BLaER1 treated with 17β-estradiol and CSF1 and Interleukin-3, amounts not matched to agents 10 nM and 100 nM (cell line): ENCODE data around the gene CC2D2A.

Source experiments
- H3K27ac ChIP-seq, 11 experiments: shearing (Covaris generic); formaldehyde crosslinking; 2 replicates each; pipeline ENCODE4 v1.8.1; 2022
- H3K27me3 ChIP-seq, 11 experiments: shearing (Covaris generic); formaldehyde crosslinking; 2 replicates each; pipeline ENCODE4 v1.8.1; 2022
- H3K36me3 ChIP-seq, 11 experiments: shearing (Covaris generic); formaldehyde crosslinking; 2 replicates each; pipeline ENCODE4 v1.8.1; 2022
- H3K4me1 ChIP-seq, 10 experiments: shearing (Covaris generic); formaldehyde crosslinking; 2 replicates each; pipeline ENCODE4 v1.8.1; 2022
- H3K4me2 ChIP-seq, 11 experiments: shearing (Covaris generic); formaldehyde crosslinking; 2 replicates each; pipeline ENCODE4 v1.8.1; 2022
- H3K4me3 ChIP-seq, 10 experiments: shearing (Covaris generic); formaldehyde crosslinking; 2 replicates each; pipeline ENCODE4 v1.8.1; 2022
- H3K9ac ChIP-seq, 11 experiments: shearing (Covaris generic); formaldehyde crosslinking; 2 replicates each; pipeline ENCODE4 v1.8.1; 2022
- H3K9me3 ChIP-seq, 11 experiments: shearing (Covaris generic); formaldehyde crosslinking; replicated peaks in 1 of 11; 2 replicates each; pipeline ENCODE4 v1.8.1; 2022
- H4K20me1 ChIP-seq, 11 experiments: shearing (Covaris generic); formaldehyde crosslinking; 2 replicates each; pipeline ENCODE4 v1.8.1; 2022
- Cebpa-rat ChIP-seq, 11 experiments: shearing (Covaris generic); IDR thresholded peaks; 2 replicates each; pipeline ENCODE4 v1.8.1; 2022

Gene CC2D2A

DNA sequence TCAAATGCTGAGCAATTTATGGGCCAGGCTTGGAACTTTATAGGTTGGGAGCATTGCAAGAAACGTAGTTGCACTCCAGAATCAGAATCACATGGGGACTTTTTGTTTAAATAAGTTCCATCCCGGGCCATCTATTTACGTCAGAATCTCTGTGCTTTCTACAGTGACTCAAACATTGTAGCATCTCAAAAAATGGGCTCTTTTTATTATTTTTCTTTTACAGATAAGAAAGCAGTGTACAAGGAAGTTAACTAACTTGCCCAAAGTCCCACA lies 10.2 kb downstream of the CC2D2A start:
- TF ChIP-seq Cebpa-rat (IDR thresholded peaks at IDR 0.05) = no peak
- Histone ChIP-seq H3K27ac (no peak overlapping the region), H3K4me1 (peaks cover 0 to 6% (median 2%) of the 10 kb centered on the region in 10 experiments; a peak in 4 of 20 replicates), H3K4me2 (no peak overlapping the region), H3K4me3 (no peak overlapping the region), H3K9ac (no peak overlapping the region), H3K9me3 (peaks cover 0 to 4% (median 0%) of the 10 kb centered on the region in 11 experiments; a peak in 2 of 22 replicates), H3K27me3 (no peaks in the 10 kb centered on the region), H3K36me3 (0 out of 22 replicates have a peak, but pooled peaks cover 0 to 4% (median 0%) of the 10 kb centered on the region in 11 experiments), H4K20me1 (no peaks in the 10 kb centered on the region)

DNA sequence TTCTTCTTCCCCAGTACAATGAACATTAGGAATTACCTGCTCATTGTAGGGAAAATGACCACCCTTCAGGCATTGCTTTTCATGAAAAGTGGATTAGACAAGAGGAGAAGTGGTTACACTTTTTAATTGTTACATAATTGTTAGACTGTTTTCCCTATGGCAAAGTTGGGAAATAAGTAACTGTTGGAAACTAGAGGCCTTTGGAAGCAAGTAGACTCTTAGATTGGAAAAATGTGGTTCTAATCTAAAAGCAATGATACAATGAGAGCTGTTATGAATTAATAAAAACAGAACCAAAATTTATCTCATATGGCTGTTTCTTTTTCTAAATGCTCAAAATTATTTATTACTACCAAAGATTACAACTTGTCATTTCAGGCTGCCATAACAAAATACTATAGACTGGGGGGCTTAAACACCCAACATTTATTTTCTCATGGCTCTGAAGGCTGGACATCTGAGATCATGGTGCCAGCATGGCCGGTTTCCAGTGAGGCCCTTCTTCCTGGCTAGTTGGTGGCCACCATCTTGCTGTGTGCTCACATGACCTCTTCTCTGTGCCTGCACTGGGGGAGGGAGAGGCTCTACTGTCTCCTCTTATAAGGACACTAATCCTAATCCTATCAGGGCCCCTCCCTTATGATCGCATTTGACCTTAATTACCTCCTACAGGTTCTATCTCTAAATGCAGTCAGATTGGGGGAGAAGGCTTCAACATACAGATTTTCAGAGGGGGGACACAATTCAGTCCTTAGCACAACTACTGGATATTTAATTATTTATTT lies 12.5 kb downstream of the CC2D2A start:
- no peak overlapping the region for H3K4me3 ChIP-seq
- no peak overlapping the region for H3K4me2 ChIP-seq
- no peak overlapping the region for H3K9ac ChIP-seq
- no peaks in the 10 kb centered on the region for H4K20me1 ChIP-seq
- H3K4me1 ChIP-seq = peaks cover 0 to 6% (median 2%) of the 10 kb centered on the region in 10 experiments; a peak in 4 of 20 replicates
- H3K27me3 ChIP-seq = no peaks in the 10 kb centered on the region
- H3K36me3 ChIP-seq = no peaks in the 10 kb centered on the region
- peaks cover 0 to 16% (median 0%) of the 10 kb centered on the region in 11 experiments; a peak in 6 of 22 replicates for H3K9me3 ChIP-seq
- no peak for TF ChIP-seq Cebpa-rat (IDR thresholded peaks at IDR 0.05)
- H3K27ac ChIP-seq = no peak overlapping the region

DNA sequence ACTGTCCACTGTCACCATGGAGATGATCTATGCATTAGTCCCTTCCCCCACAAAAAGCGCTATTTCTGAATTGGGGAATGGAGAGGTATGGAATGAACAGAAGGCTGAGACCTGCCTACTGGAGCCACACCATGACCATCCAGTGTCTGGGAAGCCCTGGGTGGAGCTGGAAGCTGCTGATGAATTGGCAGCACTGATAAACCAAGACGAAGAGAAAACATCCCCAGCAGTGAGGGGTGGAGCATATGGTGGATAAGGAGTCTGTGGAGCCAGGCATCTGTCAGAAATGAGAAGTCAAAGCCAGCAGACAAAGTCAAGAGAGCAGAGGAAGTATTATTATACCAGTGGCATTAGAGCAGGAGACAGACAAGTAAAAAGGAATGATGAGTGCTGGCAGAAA lies 13.2 kb downstream of the CC2D2A start:
- no peak for TF ChIP-seq Cebpa-rat (IDR thresholded peaks at IDR 0.05)
- no peaks in the 10 kb centered on the region for H3K27me3 ChIP-seq
- no peak overlapping the region for H3K9ac ChIP-seq
- H3K36me3 ChIP-seq = no peaks in the 10 kb centered on the region
- no peak overlapping the region for H3K4me2 ChIP-seq
- no peak overlapping the region for H3K27ac ChIP-seq
- H3K4me1 ChIP-seq = peaks cover 0 to 6% (median 2%) of the 10 kb centered on the region in 10 experiments; a peak in 4 of 20 replicates
- no peak overlapping the region for H3K4me3 ChIP-seq
- H4K20me1 ChIP-seq = no peaks in the 10 kb centered on the region
- H3K9me3 ChIP-seq = peaks cover 0 to 22% (median 5%) of the 10 kb centered on the region in 11 experiments; a peak in 17 of 22 replicates

DNA sequence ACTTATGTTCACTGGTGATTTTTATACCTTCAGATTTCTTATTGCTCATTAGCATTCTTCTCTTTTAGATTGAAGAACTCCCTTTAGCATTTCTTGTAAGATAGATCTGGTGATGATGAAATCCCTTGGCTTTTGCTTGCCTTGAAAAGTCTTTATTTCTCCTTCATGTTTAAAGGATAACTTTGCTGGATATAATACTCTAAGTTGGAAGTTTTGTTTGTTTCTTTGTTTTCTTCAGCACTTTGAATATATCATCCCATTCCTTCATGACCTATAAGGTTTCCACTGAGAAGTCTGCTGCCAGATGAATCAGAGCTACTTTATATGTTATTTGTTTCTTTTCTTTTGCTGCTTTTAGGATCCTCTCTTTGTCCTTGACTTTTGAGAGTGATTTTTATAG lies 18.5 kb downstream of the CC2D2A start:
- H3K27ac ChIP-seq = no peak overlapping the region
- H3K4me2 ChIP-seq = no peak overlapping the region
- no peak overlapping the region for H3K9ac ChIP-seq
- H3K4me3 ChIP-seq = no peak overlapping the region
- TF ChIP-seq Cebpa-rat (IDR thresholded peaks at IDR 0.05) = no peak
- H3K27me3 ChIP-seq = no peaks in the 10 kb centered on the region
- H4K20me1 ChIP-seq = no peaks in the 10 kb centered on the region
- H3K36me3 ChIP-seq = peaks cover 0 to 29% (median 0%) of the 10 kb centered on the region in 11 experiments; a peak in 5 of 22 replicates
- H3K4me1 ChIP-seq = peaks cover 0 to 6% (median 5%) of the 10 kb centered on the region in 10 experiments; a peak in 6 of 20 replicates
- peaks cover 10 to 40% (median 19%) of the 10 kb centered on the region in 11 experiments for H3K9me3 ChIP-seq

DNA sequence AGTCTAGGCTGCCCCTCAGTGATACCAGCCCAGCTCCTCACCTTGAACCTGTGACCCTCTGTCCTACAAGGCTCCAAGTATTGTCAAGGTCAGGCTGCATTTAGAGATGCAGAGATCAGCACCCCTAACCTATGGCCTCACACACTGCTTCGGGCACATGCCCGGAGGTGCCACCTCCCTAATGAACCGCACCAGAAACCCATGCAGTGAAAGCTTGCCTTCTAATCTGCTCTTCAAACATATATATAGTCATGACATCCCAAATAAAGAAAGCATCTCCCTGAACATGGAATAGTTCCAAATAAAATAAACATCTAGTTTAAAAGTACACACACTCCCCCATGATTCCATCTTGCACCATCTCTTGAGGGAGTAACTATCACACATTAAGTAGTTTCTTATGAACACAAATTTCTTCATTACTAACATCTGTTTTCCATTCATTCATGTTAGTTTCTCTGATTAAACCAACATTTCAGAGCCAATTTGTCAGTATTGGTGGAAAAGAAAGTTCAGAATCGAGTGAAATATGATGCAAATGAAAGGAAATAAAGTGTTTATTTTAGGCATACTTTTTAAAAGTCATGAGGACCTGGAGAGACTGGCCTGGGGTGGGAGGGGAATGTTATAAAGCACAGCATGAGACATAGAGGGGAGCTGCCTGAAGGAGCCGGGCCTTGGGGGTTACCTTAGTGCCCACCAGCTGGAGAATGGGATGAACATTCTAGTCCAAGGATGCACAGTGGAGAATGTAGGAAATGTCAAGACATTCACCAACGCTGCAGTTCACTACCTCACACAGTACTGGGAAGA lies 19.2 kb downstream of the CC2D2A start:
- Histone ChIP-seq H3K36me3 (peaks cover 0 to 29% (median 0%) of the 10 kb centered on the region in 11 experiments; a peak in 5 of 22 replicates), H3K27me3 (no peaks in the 10 kb centered on the region), H4K20me1 (no peaks in the 10 kb centered on the region), H3K4me3 (no peak overlapping the region), H3K4me2 (no peak overlapping the region), H3K4me1 (peaks cover 0 to 6% (median 4%) of the 10 kb centered on the region in 10 experiments; a peak in 6 of 20 replicates), H3K9me3 (peaks cover 10 to 40% (median 19%) of the 10 kb centered on the region in 11 experiments), H3K27ac (no peak overlapping the region), H3K9ac (no peak overlapping the region)
- TF ChIP-seq Cebpa-rat (IDR thresholded peaks at IDR 0.05) = no peak

DNA sequence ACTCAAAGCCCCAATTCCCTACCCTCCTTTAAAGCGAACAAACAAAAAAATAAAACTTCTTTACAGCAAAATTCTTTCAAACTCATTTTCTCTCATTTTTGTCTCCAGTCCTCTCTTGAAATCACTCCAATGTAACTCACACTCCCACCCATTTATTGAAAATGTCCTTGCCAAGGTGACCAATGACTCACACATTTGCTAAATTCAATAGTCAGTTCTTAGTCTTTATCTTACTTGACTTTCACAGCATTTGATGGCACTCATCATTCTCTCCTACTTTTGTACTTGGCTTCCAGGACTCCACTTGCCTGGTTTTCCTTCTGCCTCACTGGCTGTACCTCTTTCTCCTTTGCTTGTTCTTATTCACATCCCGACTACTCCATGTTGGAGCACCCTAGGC lies 19.9 kb downstream of the CC2D2A start:
- Histone ChIP-seq H3K36me3 (peaks cover 0 to 29% (median 0%) of the 10 kb centered on the region in 11 experiments; a peak in 5 of 22 replicates), H3K9me3 (peaks cover 10 to 40% (median 19%) of the 10 kb centered on the region in 11 experiments), H3K27me3 (no peaks in the 10 kb centered on the region), H3K9ac (no peak overlapping the region), H3K4me1 (peaks cover 0 to 5% (median 0%) of the 10 kb centered on the region in 10 experiments; a peak in 2 of 20 replicates), H3K4me3 (no peak overlapping the region), H3K27ac (no peak overlapping the region), H3K4me2 (no peak overlapping the region), H4K20me1 (no peaks in the 10 kb centered on the region)
- no peak for TF ChIP-seq Cebpa-rat (IDR thresholded peaks at IDR 0.05)

DNA sequence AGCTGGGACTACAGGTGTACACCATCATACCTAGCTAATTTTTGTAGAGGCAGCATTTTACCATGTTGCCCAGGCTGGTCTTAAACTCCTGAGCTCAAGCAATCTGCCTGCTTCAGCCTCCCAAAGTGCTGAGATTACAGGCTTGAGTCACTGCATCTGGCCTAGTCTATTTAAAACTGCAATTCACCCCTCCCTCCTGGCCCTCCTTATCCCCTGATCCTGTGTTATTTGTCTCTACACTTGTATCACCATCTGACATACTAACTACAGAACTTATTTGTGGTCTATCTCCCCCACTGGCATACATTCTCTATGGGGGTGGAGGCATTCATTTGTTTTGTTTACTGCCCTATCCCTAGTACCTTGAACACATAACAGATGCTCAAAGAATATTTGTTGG lies 23.7 kb downstream of the CC2D2A start:
- H3K4me2 ChIP-seq = no peak overlapping the region
- peaks cover 0 to 30% (median 0%) of the 10 kb centered on the region in 11 experiments; a peak in 5 of 22 replicates for H3K36me3 ChIP-seq
- H3K4me3 ChIP-seq = no peak overlapping the region
- H3K9me3 ChIP-seq = peaks cover 12 to 32% (median 23%) of the 10 kb centered on the region in 11 experiments
- peaks cover 0 to 21% (median 0%) of the 10 kb centered on the region in 10 experiments; a peak in 4 of 20 replicates for H3K4me1 ChIP-seq
- no peak for TF ChIP-seq Cebpa-rat (IDR thresholded peaks at IDR 0.05)
- H3K27me3 ChIP-seq = no peaks in the 10 kb centered on the region
- no peak overlapping the region for H3K27ac ChIP-seq
- no peak overlapping the region for H3K9ac ChIP-seq
- H4K20me1 ChIP-seq = no peaks in the 10 kb centered on the region

DNA sequence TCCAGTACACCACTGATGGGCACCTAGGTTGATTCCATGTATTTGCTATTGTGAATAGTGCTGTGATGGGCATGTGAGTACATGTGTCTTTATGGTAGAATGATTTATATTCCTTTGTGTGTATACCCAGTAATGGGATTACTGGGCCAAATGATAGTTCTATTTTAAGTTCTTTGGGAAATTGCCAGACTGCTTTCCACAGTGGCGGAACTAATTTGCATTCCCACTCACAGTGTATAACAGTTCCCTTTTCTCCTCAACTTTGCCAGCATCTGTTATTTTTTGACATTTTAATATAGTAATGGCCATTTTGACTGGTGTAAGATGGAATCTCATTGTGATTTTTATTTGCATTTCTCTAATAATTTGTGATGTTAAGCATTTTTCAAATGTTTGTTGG lies 25.9 kb downstream of the CC2D2A start:
- Histone ChIP-seq H3K9ac (no peak overlapping the region), H3K9me3 (peaks cover 7 to 19% (median 12%) of the 10 kb centered on the region in 11 experiments; a peak in 21 of 22 replicates), H3K36me3 (peaks cover 0 to 9% (median 0%) of the 10 kb centered on the region in 11 experiments; a peak in 2 of 22 replicates), H3K27ac (no peak overlapping the region), H3K27me3 (no peaks in the 10 kb centered on the region), H3K4me1 (peaks cover 0 to 21% (median 0%) of the 10 kb centered on the region in 10 experiments; a peak in 4 of 20 replicates), H3K4me2 (peak overlapping the region in 2 of 11 experiments; percentile 36 to 39; a peak in 3 of 22 replicates), H4K20me1 (no peaks in the 10 kb centered on the region), H3K4me3 (no peak overlapping the region)
- TF ChIP-seq Cebpa-rat (IDR thresholded peaks at IDR 0.05) = no peak

DNA sequence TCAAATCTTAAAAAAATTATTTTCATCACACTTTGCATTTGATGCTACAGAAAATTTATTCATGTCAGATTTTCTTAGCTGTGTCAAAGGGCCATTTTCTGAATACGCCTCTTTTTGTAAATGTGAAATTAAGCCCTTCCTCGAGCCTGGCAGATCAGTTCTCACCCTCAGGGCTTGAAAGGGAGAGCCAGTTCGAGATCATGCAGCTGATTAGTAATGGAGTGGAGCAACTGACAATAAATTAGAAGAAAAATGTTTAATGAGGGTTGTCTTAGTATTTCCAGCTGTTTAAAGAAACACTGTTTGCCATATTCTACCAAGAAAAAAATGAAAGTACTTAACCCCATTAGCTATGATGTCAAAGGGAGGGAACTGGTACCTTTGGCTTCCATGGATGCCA lies 28.7 kb downstream of the CC2D2A start:
- H4K20me1 ChIP-seq = no peaks in the 10 kb centered on the region
- no peak overlapping the region for H3K4me3 ChIP-seq
- H3K27ac ChIP-seq = no peak overlapping the region
- H3K36me3 ChIP-seq = peaks cover 0 to 24% (median 0%) of the 10 kb centered on the region in 11 experiments; a peak in 4 of 22 replicates
- H3K4me1 ChIP-seq = peaks cover 0 to 20% (median 0%) of the 10 kb centered on the region in 10 experiments; a peak in 3 of 20 replicates
- no peak for TF ChIP-seq Cebpa-rat (IDR thresholded peaks at IDR 0.05)
- H3K9me3 ChIP-seq = peaks cover 7 to 19% (median 12%) of the 10 kb centered on the region in 11 experiments; a peak in 21 of 22 replicates
- H3K4me2 ChIP-seq = no peak overlapping the region
- H3K27me3 ChIP-seq = no peaks in the 10 kb centered on the region
- no peak overlapping the region for H3K9ac ChIP-seq
